NK-92 (cell line): ENCODE measurements around the gene HOXC4.
"Not testable (repeated sequence)": the region's sequence is repeated elsewhere in the genome, so short reads cannot be mapped to it uniquely, and the experiment has no call there.

Experiments used
- DNase-seq: peaks from one replicate; lab custom pipeline; 2025; ENCODE audit not compliant: unreplicated experiment; lab: John Stamatoyannopoulos, UW

HOXC4 gene

GRCh38 chr12:54039417-54040147 lies 14.1 kb upstream of the HOXC4 start:
- no peak for DNase-seq

- DNase-seq: no peak
Measured at GRCh38 chr12:54040148-54040494, 13.5 kb upstream of the HOXC4 start.

DNA sequence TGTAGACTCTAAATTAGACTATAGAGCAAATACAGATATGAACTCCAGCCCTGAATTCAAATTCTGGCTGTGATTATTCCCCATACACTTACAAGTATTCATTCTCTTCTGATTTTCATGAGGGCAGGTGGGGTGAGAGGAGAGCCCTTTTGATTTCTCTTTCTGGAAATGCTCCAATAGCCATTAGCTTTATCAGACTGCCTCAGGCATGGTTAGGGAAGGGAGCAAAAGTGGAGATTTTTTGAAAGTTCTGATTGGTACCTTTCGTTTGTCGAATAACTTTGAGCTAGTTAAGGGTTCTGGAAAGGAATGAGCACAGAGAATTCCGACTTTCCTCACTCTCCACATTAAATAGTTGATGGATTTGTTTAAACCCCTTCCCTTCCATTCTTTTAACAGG lies 13.0 kb upstream of the HOXC4 start:
- DNase-seq: no peak

- no peak for DNase-seq
Measured at GRCh38 chr12:54041097-54041690, 12.4 kb upstream of the HOXC4 start.

DNA sequence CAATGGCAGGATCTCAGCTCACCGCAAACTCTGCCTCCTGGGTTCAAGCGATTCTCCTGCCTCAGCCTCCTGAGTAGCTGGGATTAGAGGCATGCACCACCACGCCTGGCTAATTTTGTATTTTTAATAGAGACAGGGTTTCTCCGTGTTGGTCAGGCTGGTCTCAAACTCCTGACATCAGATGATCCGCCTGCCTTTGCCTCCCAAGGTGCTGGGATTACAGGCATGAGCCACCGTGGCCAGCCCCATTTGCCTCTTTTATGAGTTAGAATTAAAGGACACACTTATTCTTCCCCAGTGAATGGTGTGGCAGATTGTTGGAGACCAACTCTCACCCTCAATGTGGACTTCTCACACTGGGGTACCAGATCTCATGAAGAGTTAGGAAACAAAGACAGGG lies 11.6 kb upstream of the HOXC4 start:
- not testable (repeated sequence) for DNase-seq

DNA sequence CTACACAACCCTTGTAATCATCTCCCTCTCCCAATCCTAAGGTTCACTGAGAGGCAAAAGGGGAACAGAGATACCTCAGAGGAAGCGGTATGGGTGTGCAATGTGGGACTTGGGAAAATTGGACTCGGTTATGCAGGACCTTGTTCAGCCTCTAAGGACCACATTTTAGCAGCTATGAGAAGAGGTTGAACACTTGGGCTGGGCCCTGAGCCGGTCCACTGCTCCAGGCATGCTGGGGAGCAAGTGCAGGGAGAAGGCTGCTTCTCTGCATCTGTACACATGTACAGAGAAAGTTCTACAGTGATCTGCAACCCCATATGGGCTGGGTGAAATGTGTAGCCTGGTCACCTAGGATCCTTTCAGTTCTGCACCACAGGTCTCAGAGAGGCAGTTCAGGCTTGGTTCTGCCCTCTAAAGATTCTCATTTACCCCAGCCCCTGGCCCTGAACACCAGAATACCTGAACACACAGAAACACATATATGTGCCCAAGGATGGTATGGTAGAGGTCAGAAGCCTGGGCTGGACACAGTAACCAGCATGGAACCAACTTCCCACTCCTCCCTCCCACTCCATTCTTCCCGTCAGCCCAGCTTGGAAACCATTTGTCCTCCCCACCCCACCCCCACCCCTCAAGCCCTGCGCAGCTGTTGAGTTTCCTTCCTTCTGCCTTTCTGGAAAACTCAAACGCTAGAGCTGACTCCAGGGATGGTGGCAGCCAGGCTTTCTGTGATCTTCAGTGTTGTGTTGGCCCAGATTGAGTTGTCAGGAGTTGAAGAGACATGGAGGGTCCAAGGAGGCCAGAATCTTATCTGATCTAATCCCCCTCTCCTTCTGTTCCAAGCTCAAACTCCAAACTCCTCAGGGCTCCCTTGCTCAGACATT lies 10.4 kb upstream of the HOXC4 start:
- DNase-seq: no peak

- no peak for DNase-seq
Measured at GRCh38 chr12:54044425-54045103, 9.1 kb upstream of the HOXC4 start.

- no peak for DNase-seq
Measured at GRCh38 chr12:54045401-54045800, 8.2 kb upstream of the HOXC4 start.

- no peak for DNase-seq
Measured at GRCh38 chr12:54045868-54046521, 7.6 kb upstream of the HOXC4 start.

DNA sequence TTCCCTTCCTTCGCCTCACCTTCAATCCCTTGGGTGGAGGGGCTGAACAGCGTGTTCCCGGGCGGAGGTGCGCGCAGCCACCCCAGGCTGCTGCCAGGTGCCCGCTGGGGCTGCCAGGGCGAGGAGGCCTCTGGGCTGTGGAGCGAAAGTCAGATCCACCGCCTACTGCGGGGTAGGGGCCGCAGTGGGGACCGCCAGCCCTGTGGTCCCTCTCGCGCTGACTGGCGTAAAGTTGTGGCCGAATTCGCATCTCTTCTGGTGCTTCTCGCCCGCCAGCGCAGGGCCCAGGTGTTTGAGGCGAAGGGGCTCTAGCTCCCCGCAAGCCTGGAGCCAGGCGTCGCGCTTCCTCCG lies 6.9 kb upstream of the HOXC4 start:
- no peak for DNase-seq

DNA sequence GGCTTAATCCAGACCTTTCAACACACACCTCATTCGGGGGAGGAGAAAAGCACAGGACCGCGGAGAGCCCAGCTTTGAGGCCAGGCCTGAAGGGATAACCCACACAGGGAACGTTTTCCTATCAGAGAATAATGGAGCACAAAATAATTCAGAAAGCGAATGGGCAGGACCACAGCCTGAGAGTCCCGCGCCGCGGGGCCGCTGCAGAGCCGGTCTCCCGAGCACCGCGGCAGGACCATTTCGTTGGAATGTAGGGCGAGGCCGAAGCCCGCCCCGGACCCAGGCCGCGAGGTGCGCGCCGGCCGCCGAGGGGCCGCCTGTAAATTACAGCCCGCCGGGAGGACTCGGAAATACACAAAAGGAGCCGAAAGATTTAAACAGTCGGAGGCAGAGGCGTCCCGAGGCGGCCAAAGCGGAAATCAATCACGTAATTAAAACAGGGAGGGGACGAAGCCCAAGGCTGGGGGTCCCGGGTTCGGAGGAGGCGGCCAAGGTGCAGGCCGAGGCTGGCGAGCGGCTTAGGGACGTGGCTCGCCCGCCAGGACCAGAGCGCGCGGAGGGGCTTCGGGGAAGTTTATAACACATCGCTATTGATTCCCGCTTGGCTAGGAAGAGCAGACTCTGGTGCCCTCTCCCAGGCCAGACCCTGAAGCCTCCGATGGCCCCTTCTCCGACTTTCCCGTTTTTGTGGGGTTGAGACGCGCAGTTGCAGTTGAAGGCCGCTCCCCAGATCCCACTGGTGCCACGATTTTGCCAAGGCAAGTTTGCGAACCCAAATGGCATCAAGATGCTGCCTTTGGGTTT lies 6.3 kb upstream of the HOXC4 start:
- DNase-seq: no peak

GRCh38 chr12:54047964-54048303 lies 5.7 kb upstream of the HOXC4 start:
- DNase-seq: no peak

DNA sequence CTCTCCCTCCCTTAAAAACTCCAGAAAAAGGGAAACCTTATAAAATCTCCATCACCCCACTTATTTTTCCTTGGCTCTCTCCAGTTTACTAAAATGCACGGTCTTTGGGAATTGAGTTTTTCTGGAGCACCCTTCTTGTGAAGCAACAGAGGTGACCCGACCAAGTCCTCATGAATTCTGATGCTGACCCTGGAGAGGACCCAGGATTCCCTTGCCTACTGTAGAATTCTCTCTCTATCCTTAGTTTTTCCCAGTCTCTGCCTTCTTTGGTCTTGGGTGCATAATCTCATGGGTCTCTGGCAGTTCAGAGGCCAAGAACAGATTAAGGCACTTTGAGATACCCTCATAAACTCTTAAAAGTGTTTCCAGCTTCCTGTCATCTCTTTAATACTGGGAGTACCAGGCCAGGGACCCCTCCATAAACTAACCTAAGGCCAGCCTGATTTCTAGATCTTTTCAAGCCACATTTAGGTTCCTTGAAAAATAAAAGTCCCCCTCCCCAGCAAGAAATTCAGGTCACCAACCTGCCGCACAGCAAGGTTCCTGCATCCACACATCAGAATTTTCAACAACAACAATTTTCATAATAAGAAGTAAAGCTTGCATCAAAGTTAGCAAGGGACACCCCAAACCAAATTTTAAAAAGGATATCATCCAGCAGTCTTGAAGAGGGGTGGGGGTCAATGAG lies 5.1 kb upstream of the HOXC4 start:
- no peak for DNase-seq

DNA sequence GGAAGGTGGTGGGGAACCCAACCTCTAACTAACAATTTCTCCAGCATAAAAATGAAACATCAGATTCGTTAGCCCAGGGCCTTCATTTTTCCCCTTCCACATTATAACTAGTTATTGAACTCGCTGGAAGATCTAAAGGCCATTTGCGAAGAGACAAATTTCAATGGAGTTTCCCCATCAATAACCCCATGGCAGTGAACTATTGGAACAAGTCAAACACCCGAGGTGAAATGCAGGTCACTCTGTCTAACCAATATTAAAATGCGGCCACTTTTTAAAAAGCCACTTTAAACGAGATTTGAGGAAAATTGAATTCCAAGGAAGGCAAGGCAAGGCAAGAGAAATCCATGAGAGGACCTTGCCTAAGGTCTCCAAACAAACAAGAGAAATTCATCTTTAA lies 4.5 kb upstream of the HOXC4 start:
- DNase-seq: no peak

DNA sequence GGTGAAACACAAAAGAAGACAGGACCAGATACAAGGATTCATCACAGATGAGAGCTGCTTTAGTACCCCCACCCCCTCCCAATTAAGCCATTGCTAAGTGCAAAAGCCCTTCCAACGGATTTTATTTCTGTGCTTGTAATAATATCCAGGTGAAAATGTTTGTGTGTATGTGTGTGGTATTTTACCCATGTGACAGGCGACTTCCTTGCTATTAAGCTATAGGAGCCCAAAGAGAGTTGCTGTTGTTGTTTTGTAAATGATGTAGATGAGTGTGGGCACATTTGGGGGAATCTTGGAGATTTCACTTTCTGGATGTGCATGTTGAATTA lies 3.2 kb upstream of the HOXC4 start:
- DNase-seq: no peak

GRCh38 chr12:54051026-54051842 lies 2.4 kb upstream of the HOXC4 start:
- no peak for DNase-seq

DNA sequence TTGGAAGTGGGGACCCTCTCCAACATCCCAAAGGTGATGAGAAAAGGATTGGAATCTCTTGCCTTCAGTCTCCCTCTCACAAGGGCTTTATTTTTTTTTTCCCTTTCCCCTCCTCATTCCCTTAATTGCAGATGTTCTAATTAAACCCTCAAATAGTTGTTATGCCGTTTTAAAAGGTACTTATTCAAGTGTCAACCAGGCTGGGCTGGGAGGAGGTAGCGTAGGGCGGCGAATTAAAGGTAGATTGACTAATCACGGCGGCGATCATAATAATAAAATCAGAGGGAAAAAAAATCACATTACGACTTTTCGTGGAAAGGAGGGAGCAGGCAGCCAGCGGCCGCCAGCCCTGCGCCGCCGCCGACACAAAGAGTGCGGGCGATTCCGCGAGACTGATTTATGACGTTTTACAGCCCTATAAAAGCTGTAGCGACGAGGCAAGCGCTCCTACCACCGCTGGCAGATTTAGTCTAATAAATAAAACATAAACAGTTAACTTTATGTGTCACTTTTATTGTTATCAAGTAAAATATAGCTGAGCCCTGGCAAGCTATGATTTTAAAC lies 1.7 kb upstream of the HOXC4 start:
- no peak for DNase-seq

DNA sequence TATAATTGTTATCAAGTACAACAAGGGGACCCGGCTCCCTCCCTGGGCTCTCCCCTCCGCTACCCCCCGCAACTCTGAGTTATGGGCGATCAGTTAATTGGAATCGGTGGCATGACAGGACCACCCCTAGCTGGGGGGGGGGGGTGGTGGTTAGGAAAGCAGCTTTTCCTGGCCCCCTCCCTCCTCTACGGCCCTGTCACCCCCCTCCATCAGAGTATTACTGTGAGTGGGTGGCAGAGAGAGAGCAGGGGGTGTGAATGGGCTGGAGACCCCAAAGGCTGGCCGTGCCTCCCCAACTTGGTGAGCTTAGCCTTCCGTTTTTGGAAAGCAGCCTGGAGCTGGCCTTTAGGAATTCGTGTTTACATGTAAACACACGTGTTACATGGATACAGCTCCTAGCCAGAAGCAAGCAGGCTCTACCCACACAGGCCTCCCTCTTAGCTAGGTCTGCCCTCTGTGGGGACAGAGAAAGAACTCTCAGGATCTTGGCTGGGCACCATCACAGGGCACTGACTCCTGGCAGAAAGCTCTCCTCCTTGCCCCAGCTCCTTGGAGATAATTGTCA lies 1.1 kb upstream of the HOXC4 start:
- no peak for DNase-seq
